Neural cell (in vitro differentiated cells): ENCODE data around the gene SSBP3. TPM values are rescaled to one million over a fixed set of nuclear protein-coding genes. Genes with fewer than 3 reads are reported as not detected.

Experiments
- H2AFZ ChIP-seq: fragments of 200-600, 300-800 bp; sonication (generic), shearing (Covaris generic); 2 replicates; pipeline ENCODE4 v1.6.0; 2014; ENCODE audit warnings: low read depth, mild to moderate bottlenecking, antibody characterized with exemption, low read length, moderate library complexity
- H3F3A ChIP-seq: fragments of 200-600 bp; shearing (Covaris generic); 2 replicates; pipeline ENCODE4 v1.6.1; 2016; ENCODE audit warnings: mild to moderate bottlenecking, moderate library complexity, mixed read lengths, antibody characterized with exemption, low read length; ENCODE audit not compliant: insufficient read depth, poor library complexity, severe bottlenecking
- H3K27ac ChIP-seq: fragments of 200-600, 300-800 bp; sonication (generic), shearing (Covaris generic); 2 replicates; pipeline ENCODE4 v1.5.1; 2014; ENCODE audit warnings: mild to moderate bottlenecking, low read length, moderate library complexity
- H3K27me3 ChIP-seq: fragments of 300-800, 200-600 bp; sonication (generic), shearing (Covaris generic); 2 replicates; pipeline ENCODE4 v1.6.0; 2014; ENCODE audit warnings: mild to moderate bottlenecking, low read depth, low read length, moderate library complexity; ENCODE audit not compliant: insufficient read depth
- H3K36me3 ChIP-seq: fragments of 300-800, 200-600 bp; sonication (generic), shearing (Covaris generic); 2 replicates; pipeline ENCODE4 v1.5.1; 2014; ENCODE audit warnings: mild to moderate bottlenecking, antibody characterized with exemption, low read length, moderate library complexity; ENCODE audit not compliant: insufficient read depth
- H3K4me2 ChIP-seq: fragments of 300-800, 200-600 bp; sonication (generic), shearing (Covaris generic); 2 replicates; pipeline ENCODE4 v1.6.0; 2014; ENCODE audit warnings: mild to moderate bottlenecking, low read length
- H3K4me3 ChIP-seq: fragments of 300-800, 200-600 bp; sonication (generic), shearing (Covaris generic); 2 replicates; pipeline ENCODE4 v1.5.1; 2014; ENCODE audit warnings: mild to moderate bottlenecking, low read length, moderate library complexity
- H3K79me2 ChIP-seq: fragments of 200-600 bp; shearing (Covaris generic); replicated peaks from 2 replicates; pipeline ENCODE4 v1.6.0; 2014; ENCODE audit warnings: mild to moderate bottlenecking, low read length, moderate library complexity; ENCODE audit not compliant: insufficient read depth
- H3K9ac ChIP-seq: fragments of 300-800, 200-600 bp; sonication (generic), shearing (Covaris generic); 2 replicates; pipeline ENCODE4 v1.6.1; 2016; ENCODE audit warnings: mild to moderate bottlenecking, low read length, mixed read lengths
- H3K9me2 ChIP-seq: fragments of 200-600 bp; shearing (Covaris generic); 2 replicates; pipeline ENCODE4 v1.6.1; 2016; ENCODE audit warnings: mild to moderate bottlenecking, low read length, mixed read lengths; ENCODE audit not compliant: insufficient read depth
- H3K9me3 ChIP-seq: fragments of 200-600, 300-800 bp; sonication (generic), shearing (Covaris generic); 2 replicates; pipeline ENCODE4 v1.6.1; 2016; ENCODE audit warnings: mild to moderate bottlenecking, mixed run types, low read length, moderate library complexity, mixed read lengths
- H4K20me1 ChIP-seq: fragments of 200-600 bp; shearing (Covaris generic); 2 replicates; pipeline ENCODE4 v1.6.1; 2016; ENCODE audit warnings: mild to moderate bottlenecking, mixed run types; ENCODE audit not compliant: insufficient read depth
- CTCF ChIP-seq: fragments of 450-650 bp; IDR thresholded peaks from 2 replicates; pipeline ENCODE4 v1.5.1; 2014; ENCODE audit warnings: antibody characterized with exemption, mild to moderate bottlenecking, moderate library complexity; ENCODE audit not compliant: poor library complexity, severe bottlenecking
- EP300 ChIP-seq: fragments of 450-650 bp; conservative IDR thresholded peaks from 2 replicates; pipeline ENCODE4 v1.6.1; 2014; ENCODE audit warnings: antibody characterized with exemption, mild to moderate bottlenecking, moderate library complexity; ENCODE audit not compliant: poor library complexity, severe bottlenecking
- EZH2 ChIP-seq: fragments of 200-600, 300-800 bp; shearing (Covaris generic), sonication (generic); IDR thresholded peaks from 2 replicates; pipeline ENCODE4 v1.6.1; 2014; ENCODE audit warnings: antibody characterized with exemption, low read length, borderline replicate concordance, mild to moderate bottlenecking; ENCODE audit not compliant: insufficient read depth, poor library complexity, severe bottlenecking
- MXI1 ChIP-seq: fragments of 450-650 bp; conservative IDR thresholded peaks from 2 replicates; pipeline ENCODE4 v1.6.1; 2014; ENCODE audit warnings: antibody characterized with exemption, mild to moderate bottlenecking; ENCODE audit not compliant: poor library complexity, severe bottlenecking
- POLR2AphosphoS5 ChIP-seq: IDR thresholded peaks from 2 replicates; pipeline ENCODE4 v1.6.1; 2012
- RAD21 ChIP-seq: fragments of 450-650 bp; conservative IDR thresholded peaks from 2 replicates; pipeline ENCODE4 v1.6.1; 2014; ENCODE audit warnings: antibody characterized with exemption, mild to moderate bottlenecking, moderate library complexity
- REST ChIP-seq: IDR thresholded peaks from 2 replicates; pipeline ENCODE4 v1.6.1; 2012; ENCODE audit warnings: borderline replicate concordance
- SMC3 ChIP-seq: fragments of 450-650 bp; conservative IDR thresholded peaks from 2 replicates; pipeline ENCODE4 v1.6.1; 2014; ENCODE audit warnings: antibody characterized with exemption, mild to moderate bottlenecking, moderate library complexity; ENCODE audit not compliant: poor library complexity
- TAF1 ChIP-seq: IDR thresholded peaks from 2 replicates; pipeline ENCODE4 v1.6.1; 2012; ENCODE audit warnings: low read depth
- polyA plus RNA-seq: library from polyadenylated mRNA; depleted of rRNA; stranded (reverse); fragments of >200 nt; gene quantifications from 2 replicates; pipeline ENCODE4 v1.2.3, GENCODE V29; 2014

Gene SSBP3
- polyA plus RNA-seq, 1 donor from 2014 or later: 77.4 TPM

- Histone ChIP-seq H3F3A (no peaks in the 10 kb centered on the region), H3K9me2 (no peaks in the 10 kb centered on the region), H4K20me1 (peaks cover 75% of the 10 kb centered on the region), H3K4me2 (no peak overlapping the region), H3K9me3 (no peaks in the 10 kb centered on the region), H3K27me3 (no peaks in the 10 kb centered on the region), H3K4me3 (no peak overlapping the region), H3K79me2 (peaks cover 95% of the 10 kb centered on the region), H2AFZ (no peak overlapping the region), H3K36me3 (peaks cover 9% of the 10 kb centered on the region), H3K9ac (no peak overlapping the region), H3K27ac (no peak overlapping the region)
- TF ChIP-seq RAD21 (no peak), TAF1 (no peak), EP300 (no peak), POLR2AphosphoS5 (no peak), MXI1 (no peak), REST (no peak), CTCF (no peak)
Measured at GRCh38 chr1:54397090-54397591, 9.1 kb downstream of the SSBP3 start.

GRCh38 chr1:54396261-54396933, 9.8 kb downstream of the SSBP3 start:
- Histone ChIP-seq H3K79me2 (peaks cover 94% of the 10 kb centered on the region), H3K9me2 (no peaks in the 10 kb centered on the region), H2AFZ (no peak overlapping the region), H3K36me3 (peaks cover 9% of the 10 kb centered on the region), H3F3A (no peaks in the 10 kb centered on the region), H4K20me1 (peaks cover 73% of the 10 kb centered on the region), H3K27ac (no peak overlapping the region), H3K27me3 (no peaks in the 10 kb centered on the region), H3K4me2 (no peak overlapping the region), H3K9ac (no peak overlapping the region), H3K9me3 (no peaks in the 10 kb centered on the region), H3K4me3 (no peak overlapping the region)
- TF ChIP-seq RAD21 (no peak), EZH2 (no peak), TAF1 (no peak), MXI1 (no peak), REST (no peak), SMC3 (no peak), POLR2AphosphoS5 (no peak), CTCF (no peak), EP300 (no peak)
